Mononuclear cell (primary cell): ENCODE measurements around the gene PAK1IP1. TPM values are rescaled to one million over a fixed set of nuclear protein-coding genes. Genes with fewer than 3 reads are reported as not detected.
A peak's percentile ranks its signal among the peaks of the same experiment; 100 is the strongest.
"Not testable (repeated sequence)": the region's sequence is repeated elsewhere in the genome, so short reads cannot be mapped to it uniquely, and the experiment has no call there.

Source experiments
- H3K27me3 ChIP-seq: 2 replicates; pipeline ENCODE4 v1.6.0; 2011; ENCODE audit warnings: low read length, control low read depth; ENCODE audit not compliant: insufficient read depth
- H3K4me1 ChIP-seq: 2 replicates; pipeline ENCODE4 v1.5.1; 2011; ENCODE audit warnings: mild to moderate bottlenecking, low read length, control low read depth; ENCODE audit not compliant: insufficient read depth
- H3K4me3 ChIP-seq: 2 replicates; pipeline ENCODE4 v1.5.1; 2011; ENCODE audit warnings: mild to moderate bottlenecking, low read length, moderate library complexity
- H3K9me3 ChIP-seq: 2 replicates; pipeline ENCODE4 v1.5.1; 2011; ENCODE audit warnings: low read depth, mild to moderate bottlenecking, control low read depth, low read length
- total RNA-seq: library from RNA; depleted of rRNA; stranded (reverse); fragments of >200 nt; gene quantifications from one replicate; pipeline ENCODE4 v1.2.3, GENCODE V29; 2012

Gene PAK1IP1, protein sequence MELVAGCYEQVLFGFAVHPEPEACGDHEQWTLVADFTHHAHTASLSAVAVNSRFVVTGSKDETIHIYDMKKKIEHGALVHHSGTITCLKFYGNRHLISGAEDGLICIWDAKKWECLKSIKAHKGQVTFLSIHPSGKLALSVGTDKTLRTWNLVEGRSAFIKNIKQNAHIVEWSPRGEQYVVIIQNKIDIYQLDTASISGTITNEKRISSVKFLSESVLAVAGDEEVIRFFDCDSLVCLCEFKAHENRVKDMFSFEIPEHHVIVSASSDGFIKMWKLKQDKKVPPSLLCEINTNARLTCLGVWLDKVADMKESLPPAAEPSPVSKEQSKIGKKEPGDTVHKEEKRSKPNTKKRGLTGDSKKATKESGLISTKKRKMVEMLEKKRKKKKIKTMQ
- total RNA-seq = 7.6 TPM

DNA sequence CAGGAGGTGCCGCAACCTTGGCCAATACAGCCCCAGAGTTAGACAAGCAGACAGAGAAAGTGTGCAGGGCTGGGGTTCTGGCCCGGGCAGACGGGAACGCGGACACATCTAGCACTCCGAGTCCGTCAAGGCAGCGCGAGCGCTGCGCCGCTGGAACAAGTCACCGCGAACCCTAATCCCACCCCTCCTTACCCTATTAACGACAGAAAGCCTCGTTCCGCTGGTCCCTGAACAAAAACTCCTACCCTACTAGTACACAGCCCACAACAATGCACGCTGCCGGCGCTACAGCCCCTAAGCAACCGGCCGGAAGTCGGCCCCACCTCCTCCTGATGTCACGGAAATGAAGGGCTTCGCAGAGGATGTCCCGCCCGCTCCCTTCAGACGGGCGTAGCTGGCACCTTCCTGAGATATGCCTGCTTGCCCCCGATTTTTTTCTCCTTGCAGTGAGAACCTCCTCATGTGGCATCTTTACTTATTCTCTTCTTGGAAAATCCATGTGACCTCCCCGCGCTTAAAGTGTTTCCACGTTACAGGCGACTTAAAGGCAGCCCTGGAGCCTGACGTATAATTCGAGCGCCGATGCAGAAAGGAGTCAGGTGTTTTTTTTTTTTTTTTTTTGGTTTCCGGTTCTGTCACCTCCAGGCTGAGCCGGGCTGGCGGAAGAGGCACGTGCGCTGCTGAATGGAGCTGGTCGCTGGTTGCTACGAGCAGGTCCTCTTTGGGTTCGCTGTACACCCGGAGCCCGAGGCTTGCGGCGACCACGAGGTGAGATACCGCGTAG lies at the start of gene PAK1IP1, which contains the start of gene C6orf52:
TSS of gene PAK1IP1 (plus strand) at position 671 of the 784 bp plus-strand sequence. CDS start at position 685, 14 bp downstream.
TSS of gene C6orf52 (minus strand) at position 315 of the 784 bp plus-strand sequence. CDS start 7,066 bp downstream, outside the sequence.
- peaks cover 42% of the 10 kb centered on the region for H3K4me1 ChIP-seq
- no peaks in the 10 kb centered on the region for H3K27me3 ChIP-seq
- no peaks in the 10 kb centered on the region for H3K9me3 ChIP-seq
- H3K4me3 ChIP-seq = peak within 1 kb of the TSS; percentile 76

DNA sequence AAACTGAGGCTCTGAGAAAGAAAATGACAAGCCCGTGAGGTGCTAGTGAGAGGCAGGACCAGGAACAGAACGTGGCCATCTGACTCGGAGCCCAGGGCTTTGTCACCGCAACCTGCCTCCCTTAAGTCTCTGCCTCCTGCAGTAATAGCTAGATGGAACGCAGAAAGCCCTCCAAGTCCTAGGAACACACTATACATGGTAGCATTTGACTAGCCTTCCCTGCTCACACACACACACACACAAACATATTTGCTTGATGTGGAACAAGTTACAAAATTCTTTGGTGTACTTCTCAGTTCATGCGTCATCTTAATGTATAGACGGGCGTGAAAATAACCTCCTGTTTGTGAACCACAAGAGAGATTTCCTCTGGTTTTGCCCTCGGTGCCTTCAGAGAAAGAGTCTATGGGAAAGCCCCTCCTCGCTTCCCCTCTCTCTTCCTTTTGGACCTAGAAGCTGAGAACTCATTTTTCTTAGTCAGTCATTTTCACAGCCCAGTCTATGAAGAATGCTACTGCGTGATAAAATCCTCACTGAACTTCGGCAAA lies 39.2 kb upstream of the PAK1IP1 start:
- Histone ChIP-seq H3K27me3 (peaks cover 10% of the 10 kb centered on the region), H3K9me3 (no peaks in the 10 kb centered on the region), H3K4me3 (no peak overlapping the region), H3K4me1 (peaks cover 14% of the 10 kb centered on the region)

DNA sequence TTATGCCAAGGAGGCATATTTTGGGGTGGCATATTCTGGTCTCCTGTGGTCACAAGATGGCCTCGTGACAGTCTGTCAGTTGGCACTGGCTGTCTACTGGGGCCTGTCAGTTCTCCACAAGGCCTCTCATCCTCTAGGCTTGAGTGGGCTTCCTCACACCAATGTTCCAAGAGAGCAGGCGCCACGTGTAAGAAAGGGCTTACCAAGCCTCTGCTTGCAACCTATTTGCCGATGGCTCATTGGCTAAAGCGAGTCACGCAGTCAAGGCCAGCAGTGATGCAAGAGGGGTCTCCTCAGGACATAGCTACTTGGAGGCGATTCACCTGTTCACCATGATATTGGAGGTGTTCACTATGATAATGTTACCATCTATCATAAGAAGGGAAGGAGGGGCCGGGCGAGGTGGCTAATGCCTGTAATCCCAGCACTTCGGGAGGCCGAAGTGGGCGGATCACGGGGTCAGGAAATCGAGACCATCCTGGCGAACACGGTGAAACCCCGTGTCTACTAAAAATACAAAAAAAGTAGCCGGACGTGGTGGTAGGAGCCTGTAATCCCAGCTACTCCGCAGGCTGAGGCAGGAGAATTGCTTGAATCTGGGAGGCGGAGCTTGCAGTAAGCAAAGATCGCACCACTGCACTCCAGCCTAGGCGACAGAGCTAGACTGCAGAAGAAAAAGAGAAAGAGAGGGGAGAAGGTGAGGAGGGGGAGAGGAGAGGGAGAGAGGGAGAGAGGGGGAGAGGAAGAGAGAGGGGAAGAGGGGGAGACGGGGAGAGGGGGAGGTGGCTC lies 35.7 kb upstream of the PAK1IP1 start:
- Histone ChIP-seq H3K27me3 (peaks cover 9% of the 10 kb centered on the region), H3K4me3 (peak overlapping the region; percentile 12), H3K4me1 (peaks cover 14% of the 10 kb centered on the region), H3K9me3 (no peaks in the 10 kb centered on the region)

DNA sequence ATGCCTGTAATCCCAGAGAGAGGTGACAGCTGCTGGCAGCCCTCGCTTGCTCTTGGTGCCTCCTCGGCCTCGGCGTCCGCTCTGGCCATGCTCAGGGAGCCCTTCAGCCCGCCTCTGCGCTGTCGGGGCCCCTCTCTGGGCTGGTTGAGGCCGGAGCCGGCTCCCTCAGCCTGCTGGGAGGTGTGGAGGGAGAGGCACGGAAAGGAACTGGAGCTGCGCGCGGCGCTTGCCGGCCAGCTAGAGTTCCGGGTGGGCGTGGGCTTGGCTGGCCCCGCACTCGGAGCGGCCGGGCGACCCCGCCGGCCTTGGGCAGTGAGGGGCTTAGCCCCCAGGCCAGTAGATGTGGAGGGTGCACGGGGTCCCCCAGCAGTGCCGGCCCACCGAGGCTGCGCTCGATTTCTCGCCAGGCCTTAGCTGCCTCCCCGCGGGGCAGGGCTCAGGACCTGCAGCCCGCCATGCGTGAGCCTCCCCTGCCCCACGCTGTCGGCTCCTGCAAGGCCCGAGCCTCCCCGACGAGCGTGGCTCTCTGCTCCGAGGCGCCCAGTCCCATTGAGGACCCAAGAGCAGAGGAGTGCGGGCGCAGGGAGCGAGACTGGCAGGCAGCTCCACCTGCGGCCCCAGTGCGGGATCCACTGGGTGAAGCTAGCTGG lies 34.9 kb upstream of the PAK1IP1 start:
- peaks cover 3% of the 10 kb centered on the region for H3K27me3 ChIP-seq
- H3K4me3 ChIP-seq = peak overlapping the region; percentile 12
- peaks cover 14% of the 10 kb centered on the region for H3K4me1 ChIP-seq
- no peaks in the 10 kb centered on the region for H3K9me3 ChIP-seq

DNA sequence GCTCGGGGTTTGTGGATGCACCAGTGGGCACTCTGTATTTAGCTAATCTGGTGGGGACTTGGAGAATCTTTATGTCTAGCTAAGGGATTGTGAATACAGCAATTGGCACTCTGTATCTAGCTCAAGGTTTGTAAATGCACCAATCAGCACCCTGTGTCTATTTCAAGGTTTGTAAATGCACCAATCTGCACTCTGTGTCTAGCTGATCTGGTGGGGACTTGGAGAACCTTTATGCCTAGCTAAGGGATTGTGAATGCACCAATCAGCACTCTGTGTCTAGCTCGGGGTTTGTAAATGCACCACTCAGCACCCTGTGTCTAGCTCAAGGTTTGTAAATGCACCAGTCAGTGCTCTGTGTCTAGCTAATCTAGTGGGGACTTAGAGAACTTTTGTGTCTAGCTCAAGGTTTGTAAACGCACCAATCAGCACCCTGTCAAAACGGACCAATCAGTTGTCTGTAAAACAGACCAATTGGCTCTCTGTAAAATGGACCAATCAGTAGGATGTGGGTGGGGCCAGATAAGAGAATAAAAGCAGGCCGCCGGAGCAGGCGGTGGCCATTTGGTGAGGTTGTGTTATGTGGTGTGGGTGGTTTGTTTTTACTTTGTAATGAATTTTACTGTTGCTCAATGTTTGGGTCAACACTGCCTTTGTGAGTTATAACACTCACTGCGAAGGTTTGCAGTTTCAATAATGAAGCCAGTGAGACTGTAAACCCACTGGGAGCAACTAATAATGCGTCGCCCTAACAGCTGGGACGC lies 34.2 kb upstream of the PAK1IP1 start:
- not testable (repeated sequence) for H3K9me3 ChIP-seq, H3K27me3 ChIP-seq, H3K4me3 ChIP-seq, H3K4me1 ChIP-seq

DNA sequence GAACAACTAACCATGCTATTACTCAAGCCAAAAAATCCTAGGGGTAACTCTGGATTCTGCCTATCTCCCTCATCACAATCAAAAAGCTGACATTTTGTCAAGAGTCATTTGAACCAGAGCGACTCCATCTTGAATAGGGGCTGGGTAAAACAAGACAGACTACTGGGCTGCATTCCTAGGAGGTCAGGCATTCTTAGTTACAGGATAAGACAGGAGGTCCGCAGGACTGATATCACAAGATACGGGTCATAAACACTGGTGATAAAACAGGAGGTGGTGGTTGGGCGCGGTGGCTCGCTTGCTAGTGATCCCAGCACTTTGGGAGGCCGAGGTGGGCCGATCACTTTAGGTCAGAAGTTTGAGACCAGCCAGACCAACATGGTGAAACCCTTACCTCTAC lies 32.6 kb upstream of the PAK1IP1 start:
- Histone ChIP-seq H3K9me3 (no peaks in the 10 kb centered on the region), H3K4me3 (no peak overlapping the region), H3K4me1 (no peaks in the 10 kb centered on the region), H3K27me3 (no peaks in the 10 kb centered on the region)

DNA sequence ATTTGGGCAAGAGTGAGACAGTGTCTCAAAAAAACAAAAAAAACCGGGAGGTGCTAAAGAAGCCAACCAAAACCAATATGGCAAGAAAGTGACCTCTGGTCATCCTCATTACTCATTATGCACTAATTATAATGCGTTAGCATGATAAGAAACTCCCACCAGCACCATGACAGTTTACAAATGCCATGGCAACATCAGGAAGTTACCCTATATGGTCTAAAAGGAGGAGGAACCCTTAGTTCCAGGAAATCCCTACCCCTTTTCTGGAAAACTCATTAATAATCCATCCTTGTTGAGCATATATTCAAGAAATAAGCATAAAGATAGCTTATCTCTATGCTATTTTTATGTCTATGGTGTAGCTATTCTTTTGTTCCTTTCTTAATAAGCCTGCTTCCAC lies 32.0 kb upstream of the PAK1IP1 start:
- H3K9me3 ChIP-seq = no peaks in the 10 kb centered on the region
- no peaks in the 10 kb centered on the region for H3K27me3 ChIP-seq
- H3K4me3 ChIP-seq = no peak overlapping the region
- no peaks in the 10 kb centered on the region for H3K4me1 ChIP-seq

DNA sequence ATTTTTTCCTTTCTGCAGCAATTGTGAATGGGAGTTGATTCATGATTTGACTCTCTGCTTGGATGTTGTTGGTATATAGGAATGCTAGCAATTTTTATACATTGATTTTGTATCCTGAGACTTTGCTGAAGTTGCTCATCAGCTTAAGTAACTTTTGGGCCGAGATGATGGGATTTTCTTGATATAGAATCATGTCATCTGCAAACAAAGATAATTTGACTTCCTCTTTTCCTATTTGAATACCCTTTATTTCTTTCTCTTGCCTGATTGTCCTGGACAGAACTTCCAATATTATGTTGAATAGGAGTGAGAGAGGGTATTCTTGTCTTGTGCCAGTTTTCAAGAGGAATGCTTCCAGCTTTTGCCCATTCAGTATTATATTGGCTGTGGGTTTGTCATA lies 29.2 kb upstream of the PAK1IP1 start:
- not testable (repeated sequence) for H3K4me1 ChIP-seq, H3K4me3 ChIP-seq, H3K9me3 ChIP-seq, H3K27me3 ChIP-seq

DNA sequence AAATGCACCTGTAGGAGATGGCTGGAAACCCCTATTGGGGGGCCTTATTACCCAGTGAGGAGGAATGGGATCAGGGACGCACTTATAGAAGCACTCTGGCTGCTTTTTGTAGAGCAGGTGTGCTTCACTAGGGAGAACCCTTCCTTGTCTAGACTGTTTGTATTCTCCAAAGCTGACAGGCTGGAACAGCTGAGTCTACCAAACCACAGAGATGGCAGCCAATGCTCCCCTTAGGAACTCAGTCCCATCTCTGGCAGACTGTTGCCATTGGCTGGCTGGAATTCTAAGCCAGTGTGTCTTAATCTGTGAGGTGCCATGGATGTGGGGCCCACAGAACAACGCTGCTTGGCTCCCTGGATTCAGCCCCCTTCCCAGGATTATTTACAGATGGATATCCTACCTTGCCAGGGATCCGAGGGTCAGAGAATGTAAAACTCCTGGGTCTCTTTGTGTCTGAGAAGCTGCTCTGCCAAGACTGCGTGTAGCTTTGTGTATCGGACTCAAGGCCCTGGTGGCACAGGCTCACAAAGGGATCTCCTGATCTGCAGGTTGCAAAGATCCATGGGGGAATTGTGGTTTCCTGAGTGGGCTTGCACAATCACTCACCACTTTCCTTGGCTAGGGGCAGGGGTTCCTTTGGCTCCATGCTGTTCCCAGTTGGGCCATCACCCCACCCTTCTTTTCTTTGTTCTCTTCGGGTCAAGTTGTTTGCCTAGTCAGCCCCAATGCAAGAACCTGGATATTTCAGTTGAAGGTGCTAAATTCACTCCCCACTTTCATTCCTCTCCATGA lies 26.4 kb upstream of the PAK1IP1 start:
- Histone ChIP-seq H3K9me3 (no peaks in the 10 kb centered on the region), H3K4me1 (no peaks in the 10 kb centered on the region), H3K27me3 (no peaks in the 10 kb centered on the region), H3K4me3 (no peak overlapping the region)

DNA sequence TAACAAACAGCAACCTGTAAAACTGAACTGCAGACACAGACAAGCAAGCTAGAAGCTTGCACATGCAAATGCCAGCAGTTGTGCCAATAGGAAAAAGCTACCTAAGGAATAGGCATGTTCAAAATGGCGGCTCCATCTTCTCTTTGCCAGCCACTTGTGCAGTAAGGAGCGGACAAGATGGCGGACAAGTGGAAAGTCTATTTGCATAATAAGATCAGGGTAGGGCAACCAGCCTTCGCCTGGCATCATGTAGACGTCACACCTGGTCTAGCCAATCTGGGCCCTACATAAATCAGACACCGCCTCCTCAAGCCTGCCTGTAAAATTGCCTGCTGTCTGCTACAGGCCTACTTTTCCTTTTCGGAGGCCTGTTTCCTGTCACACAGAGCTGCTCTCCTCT lies 18.4 kb upstream of the PAK1IP1 start:
- H3K9me3 ChIP-seq = no peaks in the 10 kb centered on the region
- H3K4me3 ChIP-seq = no peak overlapping the region
- H3K27me3 ChIP-seq = no peaks in the 10 kb centered on the region
- H3K4me1 ChIP-seq = no peaks in the 10 kb centered on the region

DNA sequence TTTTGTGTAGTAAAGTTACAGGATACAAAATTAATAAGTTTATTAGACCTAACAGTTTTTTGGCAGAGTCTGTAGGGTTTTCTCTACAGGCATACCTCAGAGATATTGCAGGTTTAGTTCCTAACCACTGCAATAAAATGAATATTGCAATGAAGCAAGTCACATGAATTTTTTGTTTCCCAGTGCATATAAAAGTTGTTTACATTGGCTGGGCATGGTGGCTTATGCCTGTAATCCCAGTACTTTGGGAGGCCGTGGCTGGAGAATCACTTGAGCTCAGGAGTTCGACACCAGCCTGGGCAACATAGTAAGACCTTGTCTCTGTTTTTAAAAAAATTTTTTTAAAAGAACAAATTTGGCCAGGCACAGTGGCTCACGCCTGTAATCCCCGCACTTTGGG lies 16.3 kb upstream of the PAK1IP1 start:
- H3K4me1 ChIP-seq = peaks cover 6% of the 10 kb centered on the region
- H3K9me3 ChIP-seq = no peaks in the 10 kb centered on the region
- H3K27me3 ChIP-seq = no peaks in the 10 kb centered on the region
- H3K4me3 ChIP-seq = no peak overlapping the region

DNA sequence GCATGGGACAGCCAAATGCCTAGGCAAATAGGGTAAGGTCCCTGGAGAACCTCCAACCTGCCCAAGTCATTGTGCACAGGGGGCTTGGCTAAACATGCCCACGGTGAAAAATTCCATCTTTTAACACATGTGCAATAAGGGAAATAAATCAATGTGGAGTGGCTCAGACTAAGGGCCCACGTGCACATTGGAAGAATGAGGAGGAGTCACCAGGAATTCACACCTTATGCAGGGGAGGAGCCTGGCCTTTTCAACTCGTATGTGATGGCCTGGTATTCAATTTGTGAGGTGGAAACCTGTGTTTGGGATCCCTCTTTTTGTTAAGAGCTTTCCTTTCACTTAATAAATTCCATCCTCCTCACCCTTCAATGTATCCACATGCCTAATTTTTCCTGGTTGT lies 13.0 kb upstream of the PAK1IP1 start:
- Histone ChIP-seq H3K27me3 (no peaks in the 10 kb centered on the region), H3K4me3 (no peak overlapping the region), H3K9me3 (no peaks in the 10 kb centered on the region), H3K4me1 (peaks cover 13% of the 10 kb centered on the region)

DNA sequence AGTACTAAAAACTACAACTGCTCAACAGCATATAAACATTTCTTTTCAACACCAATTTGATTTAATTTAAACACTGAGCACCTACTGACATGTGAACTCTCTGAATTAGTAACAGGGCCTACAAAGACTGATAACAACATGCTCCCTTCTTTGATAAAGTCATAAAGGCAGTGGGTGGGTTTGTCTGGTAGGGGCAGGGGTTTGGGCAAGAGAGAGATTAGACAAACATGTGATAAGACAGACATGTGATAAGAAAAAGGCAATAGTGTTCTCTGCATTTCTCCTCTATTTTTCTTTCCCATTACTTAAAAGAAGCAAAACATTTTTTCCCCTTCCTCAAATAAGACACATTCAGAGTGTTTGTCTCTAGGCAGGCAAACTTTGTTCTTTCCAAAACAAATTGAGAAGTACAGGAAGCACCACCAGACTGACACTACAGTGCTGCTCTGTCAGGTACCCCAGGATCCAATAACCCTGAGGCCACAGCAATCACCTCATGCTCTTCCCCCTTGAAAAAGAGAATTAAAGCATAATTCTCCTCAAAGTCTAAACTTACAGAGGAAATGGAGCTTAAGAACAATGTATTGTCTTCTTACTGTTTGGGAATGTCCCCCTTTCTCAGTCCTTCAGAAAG lies 12.3 kb upstream of the PAK1IP1 start:
- no peaks in the 10 kb centered on the region for H3K27me3 ChIP-seq

More for the DNA sequence above, 12.3 kb upstream of the PAK1IP1 start:
- H3K4me3 ChIP-seq = no peak overlapping the region
- H3K4me1 ChIP-seq = peaks cover 13% of the 10 kb centered on the region
- no peaks in the 10 kb centered on the region for H3K9me3 ChIP-seq
